K562 (cell line): ENCODE results near the gene DYRK1A. TPM values are rescaled to one million over a fixed set of nuclear protein-coding genes. Genes with fewer than 3 reads are reported as not detected.
A peak's percentile ranks its signal among the peaks of the same experiment; 100 is the strongest.

Experiments
- ATF1 ChIP-seq, 2 experiments: fragments of 450-650 bp in 1 of 2; IDR thresholded peaks; 2 replicates each; pipeline ENCODE4 v1.6.1; 2016; ENCODE audit warnings: missing compliant biosample characterization in 1 of 2, missing genetic modification characterization in 1 of 2
- BHLHE40 ChIP-seq: IDR thresholded peaks from 2 replicates; pipeline ENCODE4 v1.6.1; 2011; ENCODE audit warnings: low read length, improper control_type of control experiment
- CREM ChIP-seq: IDR thresholded peaks from 2 replicates; pipeline ENCODE4 v1.6.1; 2014; ENCODE audit warnings: antibody characterized with exemption, low read depth
- DACH1 ChIP-seq: fragments of 450-650 bp; IDR thresholded peaks from 2 replicates; pipeline ENCODE4 v1.6.1; 2018; ENCODE audit not compliant: partially characterized antibody
- DDX20 ChIP-seq: fragments of 450-650 bp; IDR thresholded peaks from 2 replicates; pipeline ENCODE4 v1.6.1; 2016; ENCODE audit warnings: missing genetic modification characterization, low read depth, mild to moderate bottlenecking, missing compliant biosample characterization, moderate library complexity
- GATA2 ChIP-seq: sonication (generic); formaldehyde crosslinking; IDR thresholded peaks from 2 replicates; pipeline ENCODE4 v1.4.0; 2020; ENCODE audit warnings: mild to moderate bottlenecking, missing genetic modification reagents
- HDAC2 ChIP-seq: fragments of 450-650 bp; IDR thresholded peaks from 2 replicates; pipeline ENCODE4 v1.6.1; 2016; ENCODE audit warnings: mild to moderate bottlenecking
- L3MBTL2 ChIP-seq: fragments of 450-650 bp; IDR thresholded peaks from 2 replicates; pipeline ENCODE4 v1.6.1; 2016; ENCODE audit warnings: mild to moderate bottlenecking, moderate library complexity
- PML ChIP-seq: IDR thresholded peaks from 2 replicates; pipeline ENCODE4 v1.6.1; 2012; ENCODE audit warnings: low read length, inconsistent platforms
- PRDM10 ChIP-seq: fragments of 450-650 bp; IDR thresholded peaks from 2 replicates; pipeline ENCODE4 v1.6.1; 2018; ENCODE audit not compliant: partially characterized antibody
- RB1 ChIP-seq: fragments of 450-650 bp; IDR thresholded peaks from 2 replicates; pipeline ENCODE4 v1.6.1; 2017; ENCODE audit warnings: low read depth, mild to moderate bottlenecking
- RFX5 ChIP-seq: IDR thresholded peaks from 2 replicates; pipeline ENCODE4 v1.6.1; 2011; ENCODE audit warnings: low read depth, mild to moderate bottlenecking, improper control_type of control experiment, low read length
- RUNX1 ChIP-seq: sonication (generic); IDR thresholded peaks from 2 replicates; pipeline ENCODE4 v1.6.1; 2016; ENCODE audit warnings: antibody characterized with exemption, low read depth
- SMAD2 ChIP-seq: fragments of 150-350 bp; IDR thresholded peaks from 2 replicates; pipeline ENCODE4 v1.6.1; 2014; ENCODE audit warnings: low read depth, mild to moderate bottlenecking, low read length
- SMARCE1 ChIP-seq: fragments of 450-650 bp; IDR thresholded peaks from 2 replicates; pipeline ENCODE4 v1.7.1; 2016; ENCODE audit warnings: mild to moderate bottlenecking
- STAT5B ChIP-seq: fragments of 250-450 bp; sonication (Bioruptor Pico); IDR thresholded peaks from 2 replicates; pipeline ENCODE4 v1.8.0; 2021; ENCODE audit warnings: mild to moderate bottlenecking, inconsistent platforms
- TAF1 ChIP-seq: IDR thresholded peaks from 2 replicates; pipeline ENCODE4 v1.6.1; 2011; ENCODE audit warnings: mild to moderate bottlenecking, low read length, moderate library complexity; ENCODE audit not compliant: insufficient read depth, control insufficient read depth, severe bottlenecking; ENCODE audit errors: extremely low read depth
- TBL1XR1 ChIP-seq, 2 experiments: IDR thresholded peaks; 2 replicates each; pipeline ENCODE4 v1.6.1; 2012; ENCODE audit warnings: improper control_type of control experiment in 2 of 2, low read length in 2 of 2, mild to moderate bottlenecking in 1 of 2
- TCF7L2 ChIP-seq: fragments of 150-350 bp; IDR thresholded peaks from 2 replicates; pipeline ENCODE4 v1.6.1; 2016; ENCODE audit warnings: low read depth, mild to moderate bottlenecking, low read length, moderate library complexity
- TEAD4 ChIP-seq, 2 experiments: sonication (generic) in 1 of 2; formaldehyde crosslinking in 1 of 2; IDR thresholded peaks; 2 replicates each; pipeline versions ENCODE4 v1.6.1 to v1.8.0; 2012 to 2022; ENCODE audit warnings: borderline replicate concordance in 1 of 2, inconsistent platforms in 1 of 2, low read length in 1 of 2, mild to moderate bottlenecking in 1 of 2, missing genetic modification reagents in 1 of 2
- ZNF121 ChIP-seq: sonication (generic); formaldehyde crosslinking; conservative IDR thresholded peaks from 2 replicates; pipeline ENCODE4 v1.8.0; 2022; ENCODE audit warnings: missing genetic modification reagents
- ZNF140 ChIP-seq: fragments of 250-450 bp; sonication (Bioruptor Pico); IDR thresholded peaks from 2 replicates; pipeline ENCODE4 v1.8.0; 2021; ENCODE audit warnings: moderate library complexity, mild to moderate bottlenecking, inconsistent platforms
- ZNF644 ChIP-seq: fragments of 200-800 bp; sonication (Bioruptor generic); IDR thresholded peaks from 2 replicates; pipeline ENCODE4 v1.6.1; 2016; ENCODE audit warnings: low read depth, missing genetic modification characterization, missing compliant biosample characterization
- polyA plus RNA-seq, 8 experiments: library from polyadenylated mRNA; depleted of rRNA in 4 of 8; stranded (reverse) in 5 of 8; unstranded in 3 of 8; fragments of >200 nt; fragmentation: Nextera tagmentation in 2 of 8; fragmentation: Illumina TruSeq in 1 of 8; extraction: Ambion mirVana in 2 of 8; extraction: Trizol in 1 of 8; gene quantifications; 2 replicates each; pipeline versions ENCODE4 v1.2.1 to v1.2.3, GENCODE V29; 2011 to 2014; ENCODE audit warnings: inconsistent platforms in 1 of 8, missing spikeins in 1 of 8
- total RNA-seq, 7 experiments: library from RNA; depleted of rRNA in 6 of 7; stranded (reverse); fragments of >200 nt in 6 of 7; fragmentation: Illumina TruSeq in 2 of 7; extraction: Trizol in 2 of 7; gene quantifications; 2 replicates each; pipeline versions ENCODE4 v1.2.1 to v1.2.3, GENCODE V29; 2011 to 2021; ENCODE audit warnings: low replicate concordance in 1 of 7
- TF ChIP-seq, protein P1 (sequence below): IDR thresholded peaks from 2 replicates; pipeline ENCODE4 v1.6.1; 2011; ENCODE audit not compliant: insufficient read length; ENCODE audit errors: extremely low read depth
- TF ChIP-seq, protein P2 (sequence below): fragments of 450-650 bp; conservative IDR thresholded peaks from 2 replicates; pipeline ENCODE4 v1.6.1; 2016; ENCODE audit warnings: missing genetic modification characterization, low read depth, mild to moderate bottlenecking, control low read depth, missing compliant biosample characterization

DYRK1A gene
- total and polyA plus RNA-seq, 9 of the 15 experiments (the other 6 are each of a cell fraction or from before 2014, with no cell fraction given), result 3.7 to 64.8 (median 42.3) TPM

GRCh38 chr21:37450445-37450941, 83.9 kb downstream of the DYRK1A start (continued):
- peak; percentile 55 for TF ChIP-seq PRDM10
- no peak for TF ChIP-seq ZNF644
- no peak for TF ChIP-seq PML
- TF ChIP-seq, protein P1, sequence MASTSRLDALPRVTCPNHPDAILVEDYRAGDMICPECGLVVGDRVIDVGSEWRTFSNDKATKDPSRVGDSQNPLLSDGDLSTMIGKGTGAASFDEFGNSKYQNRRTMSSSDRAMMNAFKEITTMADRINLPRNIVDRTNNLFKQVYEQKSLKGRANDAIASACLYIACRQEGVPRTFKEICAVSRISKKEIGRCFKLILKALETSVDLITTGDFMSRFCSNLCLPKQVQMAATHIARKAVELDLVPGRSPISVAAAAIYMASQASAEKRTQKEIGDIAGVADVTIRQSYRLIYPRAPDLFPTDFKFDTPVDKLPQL, result no peak
- no peak for TF ChIP-seq STAT5B
- no peak for TF ChIP-seq ZNF140 (CRISPR knock-in tag)
- no peak for TF ChIP-seq BHLHE40
- TF ChIP-seq SMARCE1, result peak; percentile 80; the same call in 1 of the 2 replicates
- 0 out of 2 replicates have a peak, but pooled peaks have one; percentile 24 for TF ChIP-seq HDAC2
- no peak for TF ChIP-seq RUNX1
- no peak for TF ChIP-seq GATA2 (CRISPR knock-in tag)
- TF ChIP-seq L3MBTL2, result peak; percentile 71; the same call in 1 of the 2 replicates
- TF ChIP-seq RB1, result no peak
- no peak for TF ChIP-seq DACH1
- no peak for TF ChIP-seq ZNF121
- TF ChIP-seq RFX5, result no peak
- TF ChIP-seq TAF1, result no peak
- no peak for TF ChIP-seq ATF1 (CRISPR knock-in tag; IDR thresholded peaks at IDR 0.05)
- 0 out of 2 replicates have a peak, but pooled peaks have one; percentile 18 for TF ChIP-seq ATF1 (tag; IDR thresholded peaks at IDR 0.05)
- TF ChIP-seq DDX20 (tag), result no peak
- TF ChIP-seq CREM, result peak; percentile 34; the same call in 1 of the 2 replicates
- no peak for TF ChIP-seq TCF7L2
- peak; percentile 71 for TF ChIP-seq TEAD4 (IDR thresholded peaks at IDR 0.05; ENCODE audit: low read length)
- TF ChIP-seq TEAD4 (CRISPR knock-in tag; IDR thresholded peaks at IDR 0.05; ENCODE audit: borderline replicate concordance), result no peak
- no peak for TF ChIP-seq SMAD2
- TF ChIP-seq TBL1XR1 (IDR thresholded peaks at IDR 0.05; ENCODE audit: low read length in 2 of 2), result no peak
- TF ChIP-seq, protein P2, sequence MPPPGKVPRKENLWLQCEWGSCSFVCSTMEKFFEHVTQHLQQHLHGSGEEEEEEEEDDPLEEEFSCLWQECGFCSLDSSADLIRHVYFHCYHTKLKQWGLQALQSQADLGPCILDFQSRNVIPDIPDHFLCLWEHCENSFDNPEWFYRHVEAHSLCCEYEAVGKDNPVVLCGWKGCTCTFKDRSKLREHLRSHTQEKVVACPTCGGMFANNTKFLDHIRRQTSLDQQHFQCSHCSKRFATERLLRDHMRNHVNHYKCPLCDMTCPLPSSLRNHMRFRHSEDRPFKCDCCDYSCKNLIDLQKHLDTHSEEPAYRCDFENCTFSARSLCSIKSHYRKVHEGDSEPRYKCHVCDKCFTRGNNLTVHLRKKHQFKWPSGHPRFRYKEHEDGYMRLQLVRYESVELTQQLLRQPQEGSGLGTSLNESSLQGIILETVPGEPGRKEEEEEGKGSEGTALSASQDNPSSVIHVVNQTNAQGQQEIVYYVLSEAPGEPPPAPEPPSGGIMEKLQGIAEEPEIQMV, result no peak
